Heart left ventricle (tissue), 13 donors: ENCODE data around the gene KATNA1.

Source experiments
- POLR2A ChIP-seq, 2 donors: fragments of 450-650 bp; IDR thresholded peaks; one replicate each; pipeline ENCODE4 v1.6.1; 2017; ENCODE audit warnings: antibody characterized with exemption in 2 of 2, mild to moderate bottlenecking in 2 of 2, moderate library complexity in 2 of 2
- TF ChIP-seq, protein P1 (sequence below), 12 donors: fragments of 200-600 bp; sonication (generic) in 4 of 12; IDR thresholded peaks; one replicate each; pipeline versions ENCODE4 v1.5.0 to v1.8.0; 2018 to 2022; ENCODE audit warnings: antibody characterized with exemption in 12 of 12, mild to moderate bottlenecking in 5 of 12
- donor health status: ischemic (EF 13 %, LVEDD 7.1; RV severe dilation, severe dysfunction).
- donor health status: DM: no; HTN: yes; CAD: no.
- donor health status: DM: no; HTN: no; CAD: no.
- donor health status: ischemic (EF 25% LVEDD 6.9; RV normal size, moderate dysfunction).
- donor health status: ischemic (EF 25% LVEDD 5.7; RV mildly dilated, moderate dysfunction).
- donor health status: ischemic (EF 35%, LVEDD 5.7; RV mildly dilated, moderate dysfunction).
- donor health status: nonischemic (EF 11% LVEDD 7.7; RV severe dilation, severe dysfunction).
- donor health status: DM: yes; HTN: yes; CAD: no.
- donor health status: PGD.
- donor health status: ischemic (EF 29% LVEDD 5.4; RV normal size, mild dysfunction).
- donor health status: nonischemic (EF 23%, LVEDD 6.1; RV moderate dilation, normal function).

- TF ChIP-seq, protein P1, sequence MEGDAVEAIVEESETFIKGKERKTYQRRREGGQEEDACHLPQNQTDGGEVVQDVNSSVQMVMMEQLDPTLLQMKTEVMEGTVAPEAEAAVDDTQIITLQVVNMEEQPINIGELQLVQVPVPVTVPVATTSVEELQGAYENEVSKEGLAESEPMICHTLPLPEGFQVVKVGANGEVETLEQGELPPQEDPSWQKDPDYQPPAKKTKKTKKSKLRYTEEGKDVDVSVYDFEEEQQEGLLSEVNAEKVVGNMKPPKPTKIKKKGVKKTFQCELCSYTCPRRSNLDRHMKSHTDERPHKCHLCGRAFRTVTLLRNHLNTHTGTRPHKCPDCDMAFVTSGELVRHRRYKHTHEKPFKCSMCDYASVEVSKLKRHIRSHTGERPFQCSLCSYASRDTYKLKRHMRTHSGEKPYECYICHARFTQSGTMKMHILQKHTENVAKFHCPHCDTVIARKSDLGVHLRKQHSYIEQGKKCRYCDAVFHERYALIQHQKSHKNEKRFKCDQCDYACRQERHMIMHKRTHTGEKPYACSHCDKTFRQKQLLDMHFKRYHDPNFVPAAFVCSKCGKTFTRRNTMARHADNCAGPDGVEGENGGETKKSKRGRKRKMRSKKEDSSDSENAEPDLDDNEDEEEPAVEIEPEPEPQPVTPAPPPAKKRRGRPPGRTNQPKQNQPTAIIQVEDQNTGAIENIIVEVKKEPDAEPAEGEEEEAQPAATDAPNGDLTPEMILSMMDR (IDR thresholded peaks at IDR 0.05), result no peak
- no peak for TF ChIP-seq POLR2A (IDR thresholded peaks at IDR 0.05)
Observed at GRCh38 chr6:149627672-149628071, 20.8 kb downstream of the KATNA1 start.
